GM08714 (cell line): Measurements from ENCODE around the gene MRPL36.

Experiments used
- H3K4me3 ChIP-seq: fragments of 200-500 bp; sonication (Bioruptor generic); 2 replicates; pipeline ENCODE4 v1.5.1; 2014; ENCODE audit warnings: mild to moderate bottlenecking, low read length, inconsistent platforms
- ZNF274 ChIP-seq: IDR thresholded peaks from 2 replicates; pipeline ENCODE4 v1.6.1; 2012; ENCODE audit warnings: mild to moderate bottlenecking, low read depth, low read length

Gene MRPL36

DNA sequence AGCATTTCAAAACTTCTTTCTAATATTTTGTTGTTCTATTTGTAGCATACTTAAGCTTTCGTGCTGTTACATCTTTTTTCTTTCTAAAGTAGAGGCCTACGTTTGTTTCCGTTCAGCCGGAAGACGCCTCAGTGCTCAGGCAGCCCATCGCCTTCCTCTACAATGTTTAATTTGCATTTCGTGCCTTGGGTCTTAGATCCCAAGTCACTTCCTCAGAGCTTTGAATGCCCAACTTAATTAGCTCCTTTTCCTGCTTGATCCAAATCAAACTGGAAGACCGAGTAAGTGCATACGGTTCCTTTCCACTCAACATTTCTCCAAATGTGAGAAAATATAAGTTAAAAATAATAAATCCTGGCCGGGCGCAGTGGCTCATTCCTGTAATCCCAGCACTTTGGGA lies 43.2 kb downstream of the MRPL36 start:
- H3K4me3 ChIP-seq: no peak overlapping the region
- no peak for TF ChIP-seq ZNF274

- no peak for TF ChIP-seq ZNF274
Observed at GRCh38 chr5:1755321-1755949, 44.2 kb downstream of the MRPL36 start.

GRCh38 chr5:1754531-1755220 lies 45.0 kb downstream of the MRPL36 start:
- no peak overlapping the region for H3K4me3 ChIP-seq
- TF ChIP-seq ZNF274: no peak

More at GRCh38 chr5:1755321-1755949, 44.2 kb downstream of the MRPL36 start:
- no peak overlapping the region for H3K4me3 ChIP-seq

DNA sequence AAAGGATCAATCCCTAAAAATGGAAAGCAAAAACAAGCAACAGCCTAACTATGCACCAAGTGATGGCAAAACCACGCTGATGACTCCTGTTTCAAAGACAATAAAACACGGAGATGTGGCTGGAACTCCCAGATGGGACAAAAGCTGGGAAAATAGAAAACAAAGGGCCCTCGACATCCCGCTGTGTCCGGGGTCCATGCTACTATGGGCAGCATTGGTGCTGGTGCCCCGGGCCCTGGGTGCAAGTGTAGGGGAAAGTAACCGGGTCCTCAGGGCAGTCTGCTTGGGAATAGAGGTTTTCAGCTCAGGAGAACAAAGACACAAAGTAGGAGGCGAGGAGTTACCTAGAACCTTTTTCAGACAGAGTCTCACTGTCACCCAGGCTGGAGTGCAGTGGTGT lies 46.1 kb downstream of the MRPL36 start:
- TF ChIP-seq ZNF274: no peak
- H3K4me3 ChIP-seq: no peak overlapping the region

GRCh38 chr5:1752881-1753280 lies 46.8 kb downstream of the MRPL36 start:
- TF ChIP-seq ZNF274: no peak
- H3K4me3 ChIP-seq: no peak overlapping the region

DNA sequence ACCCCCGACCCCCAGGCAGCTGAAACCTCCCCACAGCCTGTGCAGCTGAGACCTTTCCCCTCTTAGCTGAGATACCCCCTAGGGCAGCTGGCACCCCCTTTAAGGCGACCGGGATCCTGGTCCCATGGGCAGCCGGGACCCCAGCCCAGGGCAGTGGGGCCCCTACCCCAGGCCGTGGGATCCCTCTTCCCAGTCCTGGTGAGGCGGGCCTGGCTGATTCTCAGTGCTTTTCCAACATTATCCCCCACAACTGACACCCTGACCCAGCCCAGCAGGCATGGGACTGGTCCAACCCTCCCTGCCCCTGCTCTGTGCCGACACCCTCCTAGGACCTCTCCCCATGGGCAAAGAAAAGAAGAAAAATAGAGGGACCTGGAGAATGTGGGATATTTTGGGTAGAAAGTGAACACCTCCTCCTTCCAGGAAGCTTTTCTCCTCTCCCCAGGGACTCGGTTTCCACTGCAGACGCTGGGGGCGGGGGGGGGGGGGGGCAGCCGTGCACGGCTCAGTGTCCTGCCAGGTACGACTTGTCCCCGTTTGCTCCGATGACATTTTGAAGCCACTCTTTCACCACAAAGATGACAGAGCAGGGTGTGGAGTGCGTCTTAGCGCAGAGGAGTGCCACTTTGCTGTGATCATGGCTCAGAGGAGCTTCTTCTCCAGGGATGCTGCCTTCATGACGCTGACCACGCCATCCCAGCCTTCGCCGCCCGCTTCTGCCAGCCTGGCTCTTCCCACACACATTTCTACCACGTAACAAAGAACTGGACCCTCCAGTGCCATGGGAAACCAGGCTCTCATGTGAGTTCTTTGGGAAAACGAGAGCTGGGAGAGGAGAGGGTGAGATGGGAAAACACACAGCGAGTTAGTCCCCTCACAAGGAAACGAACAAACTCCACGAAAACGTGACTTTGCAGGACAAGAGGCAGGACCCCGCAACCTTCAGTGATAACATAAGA lies 47.5 kb downstream of the MRPL36 start:
- no peak overlapping the region for H3K4me3 ChIP-seq
- TF ChIP-seq ZNF274: no peak

GRCh38 chr5:1751026-1751863 lies 48.4 kb downstream of the MRPL36 start:
- no peak overlapping the region for H3K4me3 ChIP-seq
- TF ChIP-seq ZNF274: no peak

DNA sequence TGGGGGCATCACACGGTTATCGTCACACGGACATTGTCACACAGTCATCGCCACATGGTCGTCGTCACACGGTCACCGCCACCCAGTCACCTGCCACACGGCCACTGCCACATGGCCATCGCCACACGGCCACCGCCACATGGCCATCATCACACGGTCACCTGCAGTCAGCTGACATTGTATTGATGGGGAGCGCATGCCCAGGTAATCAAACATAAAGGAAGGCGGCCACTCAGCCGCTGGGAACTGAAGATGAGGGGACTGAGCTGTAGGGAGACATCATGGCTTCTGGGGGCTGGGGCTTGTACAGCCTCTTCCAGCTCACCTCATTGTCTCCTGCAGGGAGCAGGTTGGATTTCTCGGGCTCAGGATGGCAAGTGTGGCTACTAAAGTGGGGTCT lies 49.2 kb downstream of the MRPL36 start:
- no peak for TF ChIP-seq ZNF274
- no peak overlapping the region for H3K4me3 ChIP-seq

DNA sequence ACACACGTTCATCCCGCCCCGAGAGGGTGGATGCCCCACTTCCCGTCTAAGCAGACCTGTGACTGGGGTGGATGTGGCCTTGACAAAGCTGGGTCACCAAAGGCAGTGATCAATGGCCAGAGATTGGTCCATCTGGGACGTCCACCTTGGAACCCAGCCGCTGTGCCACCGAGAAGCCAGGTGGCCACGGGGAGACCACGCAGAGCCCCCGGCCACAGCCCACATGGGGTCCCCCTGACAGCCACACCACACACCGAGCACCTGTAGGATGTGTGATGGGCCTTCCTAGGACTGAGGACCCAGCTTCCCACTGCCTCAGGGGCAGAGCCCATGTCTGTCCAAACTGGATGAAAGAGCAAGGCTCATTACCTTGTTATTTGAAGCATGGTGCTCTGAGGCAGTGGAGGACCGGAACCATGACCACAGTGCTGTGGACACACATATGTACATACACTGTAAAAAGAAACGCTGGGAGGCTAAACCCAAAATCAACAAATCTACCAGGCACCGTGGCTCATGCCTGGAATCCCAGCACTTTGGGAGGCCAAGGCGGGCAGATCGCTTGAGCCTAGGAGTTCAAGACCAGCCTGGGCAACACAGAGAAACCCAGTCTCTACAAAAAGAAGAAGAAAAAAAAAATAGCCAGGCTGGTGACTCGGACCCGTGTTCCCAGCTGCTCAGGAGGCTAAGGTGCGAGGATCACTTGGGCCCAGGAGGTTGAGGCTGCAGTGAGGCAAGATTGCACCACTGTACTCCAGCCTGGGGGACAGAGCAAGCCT lies 50.1 kb downstream of the MRPL36 start:
- H3K4me3 ChIP-seq: no peak overlapping the region
- no peak for TF ChIP-seq ZNF274

- TF ChIP-seq ZNF274: no peak
- no peak overlapping the region for H3K4me3 ChIP-seq
Observed at GRCh38 chr5:1748845-1749244, 50.8 kb downstream of the MRPL36 start.
